DND-41 (cell line): Measurements from ENCODE around the gene NEDD4L.

Experiments
- ATAC-seq: fragments of 200-7000 bp; cut with Tn5 transposase; 3 replicates; pipeline ENCODE4 v1.9.1; 2021; ENCODE audit warnings: low read depth; ENCODE audit not compliant: insufficient read depth
- DNase-seq: peaks from one replicate; pipeline ENCODE4 v3.0.0-alpha.2; 2020
- H2AFZ ChIP-seq: 2 replicates; pipeline ENCODE4 v1.6.0; 2012; ENCODE audit warnings: low read depth, low read length
- H3K27ac ChIP-seq: 2 replicates; pipeline ENCODE4 v1.5.1; 2012; ENCODE audit warnings: low read length, inconsistent platforms
- H3K27me3 ChIP-seq: fragments of 200-600 bp; sonication (generic); 2 replicates; pipeline ENCODE4 v1.6.0; 2012; ENCODE audit warnings: low read length, mild to moderate bottlenecking, inconsistent platforms; ENCODE audit not compliant: insufficient read depth, poor library complexity
- H3K36me3 ChIP-seq: 2 replicates; pipeline ENCODE4 v1.5.1; 2012; ENCODE audit warnings: low read length, inconsistent platforms; ENCODE audit not compliant: insufficient read depth
- H3K4me1 ChIP-seq: 2 replicates; pipeline ENCODE4 v1.5.1; 2012; ENCODE audit warnings: mild to moderate bottlenecking, low read length; ENCODE audit not compliant: insufficient read depth
- H3K4me2 ChIP-seq: 2 replicates; pipeline ENCODE4 v1.6.0; 2012; ENCODE audit warnings: mild to moderate bottlenecking, moderate library complexity, low read length, inconsistent platforms; ENCODE audit not compliant: insufficient read depth
- H3K4me3 ChIP-seq, 2 experiments: fragments of 200-600 bp in 1 of 2; shearing (Covaris generic) in 1 of 2; 2 replicates each; pipeline ENCODE4 v1.5.1; 2012 to 2016; ENCODE audit warnings: inconsistent platforms in 2 of 2, low read length in 2 of 2, mild to moderate bottlenecking in 2 of 2, low read depth in 1 of 2, moderate library complexity in 1 of 2
- H3K79me2 ChIP-seq: 2 replicates; pipeline ENCODE4 v1.6.0; 2012; ENCODE audit warnings: low read length, inconsistent platforms; ENCODE audit not compliant: insufficient read depth
- H3K9ac ChIP-seq: 2 replicates; pipeline ENCODE4 v1.6.0; 2012; ENCODE audit warnings: low read depth, mild to moderate bottlenecking, inconsistent platforms, low read length, moderate library complexity
- H3K9me3 ChIP-seq: 2 replicates; pipeline ENCODE4 v1.5.1; 2012; ENCODE audit warnings: low read length, moderate library complexity, mild to moderate bottlenecking, inconsistent platforms; ENCODE audit not compliant: insufficient read depth, severe bottlenecking
- H4K20me1 ChIP-seq: 2 replicates; pipeline ENCODE4 v1.6.0; 2012; ENCODE audit warnings: low read length; ENCODE audit not compliant: insufficient read depth
- CTCF ChIP-seq: IDR thresholded peaks from 2 replicates; pipeline ENCODE4 v1.5.1; 2012; ENCODE audit warnings: borderline replicate concordance, low read length, moderate library complexity, mild to moderate bottlenecking; ENCODE audit not compliant: poor library complexity, severe bottlenecking; ENCODE audit errors: extremely low read depth
- EZH2 ChIP-seq: IDR thresholded peaks from 3 replicates; pipeline ENCODE4 v1.6.1; 2012; ENCODE audit warnings: borderline replicate concordance, low read depth, mild to moderate bottlenecking, moderate library complexity, low read length, inconsistent platforms; ENCODE audit not compliant: severe bottlenecking

The NEDD4L gene

GRCh38 chr18:58232668-58233067, 188.6 kb downstream of the NEDD4L start:
- TF ChIP-seq EZH2 (no peak), CTCF (no peak)
- Histone ChIP-seq H3K9ac (no peak overlapping the region), H3K4me2 (no peak overlapping the region), H2AFZ (no peak overlapping the region), H3K36me3 (no peaks in the 10 kb centered on the region), H3K27me3 (no peaks in the 10 kb centered on the region), H4K20me1 (0 out of 2 replicates have a peak, but pooled peaks cover 4% of the 10 kb centered on the region), H3K9me3 (no peaks in the 10 kb centered on the region), H3K27ac (no peak overlapping the region), H3K4me3 (no peak overlapping the region), H3K4me1 (no peaks in the 10 kb centered on the region), H3K79me2 (no peaks in the 10 kb centered on the region)
- DNase-seq (no peak), ATAC-seq (no peak)

- Histone ChIP-seq H3K27me3 (no peaks in the 10 kb centered on the region), H4K20me1 (no peaks in the 10 kb centered on the region), H3K9ac (no peak overlapping the region), H3K4me3 (no peak overlapping the region), H3K4me1 (no peaks in the 10 kb centered on the region), H3K27ac (no peak overlapping the region), H3K4me2 (no peak overlapping the region), H3K79me2 (no peaks in the 10 kb centered on the region), H3K36me3 (no peaks in the 10 kb centered on the region), H3K9me3 (no peaks in the 10 kb centered on the region), H2AFZ (no peak overlapping the region)
- TF ChIP-seq EZH2 (no peak), CTCF (no peak)
- no peak for DNase-seq
- ATAC-seq, result no peak
Observed at GRCh38 chr18:58234359-58234741, 190.3 kb downstream of the NEDD4L start.

GRCh38 chr18:58235001-58235436, 191.0 kb downstream of the NEDD4L start:
- Histone ChIP-seq H3K9me3 (no peaks in the 10 kb centered on the region), H3K4me2 (no peak overlapping the region), H2AFZ (no peak overlapping the region), H3K79me2 (no peaks in the 10 kb centered on the region), H3K36me3 (no peaks in the 10 kb centered on the region), H3K4me1 (no peaks in the 10 kb centered on the region), H3K9ac (no peak overlapping the region), H3K27ac (no peak overlapping the region), H3K4me3 (no peak overlapping the region), H4K20me1 (no peaks in the 10 kb centered on the region), H3K27me3 (no peaks in the 10 kb centered on the region)
- ATAC-seq (no peak), DNase-seq (no peak)
- TF ChIP-seq EZH2 (no peak), CTCF (no peak)

GRCh38 chr18:58239879-58240278, 195.9 kb downstream of the NEDD4L start:
- Histone ChIP-seq H3K27ac (no peak overlapping the region), H3K27me3 (no peaks in the 10 kb centered on the region), H3K4me2 (no peak overlapping the region), H3K36me3 (no peaks in the 10 kb centered on the region), H3K79me2 (no peaks in the 10 kb centered on the region), H3K4me1 (no peaks in the 10 kb centered on the region), H3K4me3 (no peak overlapping the region), H3K9me3 (no peaks in the 10 kb centered on the region), H3K9ac (no peak overlapping the region), H4K20me1 (no peaks in the 10 kb centered on the region), H2AFZ (no peak overlapping the region)
- no peak for DNase-seq
- ATAC-seq, result no peak
- TF ChIP-seq EZH2 (no peak), CTCF (no peak)
